ENCODE data around the gene HAPLN3. TPM values are rescaled to one million over a fixed set of nuclear protein-coding genes. Genes with fewer than 3 reads are reported as not detected.

Gene HAPLN3
- total RNA-seq, 1 donor from 2014 or later: 35.9 TPM

DNA sequence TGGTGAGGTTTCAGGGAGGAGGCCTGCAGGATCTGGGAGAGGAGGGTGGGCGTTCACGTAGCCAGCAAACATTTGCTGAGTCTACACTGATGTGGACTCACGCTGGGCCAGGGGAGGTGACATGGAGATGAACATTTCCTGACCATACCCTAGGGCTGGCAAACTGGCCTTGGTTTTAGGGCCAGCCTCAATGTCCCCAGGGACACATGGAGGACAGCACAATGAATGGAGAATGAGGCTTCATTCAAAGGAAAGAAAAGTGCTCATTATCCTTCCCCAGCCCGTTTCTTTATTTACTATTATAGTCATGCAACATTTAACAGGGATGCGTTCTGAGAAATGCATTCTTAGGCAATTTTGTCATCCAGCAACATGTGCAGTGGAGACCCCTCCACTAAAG lies 65.3 kb downstream of the HAPLN3 start:
- no peak for DNase-seq (ENCODE audit: low read depth, low spot score)

DNA sequence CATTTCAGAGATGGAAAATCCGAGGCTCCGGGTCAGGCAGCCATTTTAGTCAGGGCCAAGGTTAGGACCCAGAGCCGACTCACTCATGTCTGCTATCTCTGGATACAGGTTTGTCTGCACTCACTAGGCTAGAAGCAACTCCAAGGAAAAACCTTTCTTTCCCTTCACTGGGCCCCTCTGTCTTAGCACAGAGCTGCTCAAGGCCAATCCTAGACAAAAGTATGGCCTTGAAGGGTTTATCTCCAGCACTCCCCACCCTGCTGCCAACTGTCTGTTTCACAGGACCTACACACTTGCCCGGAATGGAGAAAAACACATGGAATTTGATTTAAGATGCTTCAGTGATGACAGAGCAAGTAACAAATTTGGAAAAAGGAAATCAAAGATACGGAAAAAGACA lies 66.6 kb downstream of the HAPLN3 start:
- no peak for DNase-seq (ENCODE audit: low read depth, low spot score)

Other genes starting within 250 kb of the HAPLN3 start
- under 0.01 TPM in 1 of 2 replicates, not detected in the other for gene ACAN, start 92.1 kb downstream of the HAPLN3 start, total RNA-seq
- 24.0 and 25.8 TPM in 2 replicates for gene MFGE8, start 17.8 kb upstream of the HAPLN3 start, total RNA-seq
- 60.9 and 75.9 TPM in 2 replicates for gene ABHD2, start 192.9 kb upstream of the HAPLN3 start, total RNA-seq

Measured in pulmonary artery endothelial cell (primary cell).